ENCODE results near the gene AFF3.

DNA sequence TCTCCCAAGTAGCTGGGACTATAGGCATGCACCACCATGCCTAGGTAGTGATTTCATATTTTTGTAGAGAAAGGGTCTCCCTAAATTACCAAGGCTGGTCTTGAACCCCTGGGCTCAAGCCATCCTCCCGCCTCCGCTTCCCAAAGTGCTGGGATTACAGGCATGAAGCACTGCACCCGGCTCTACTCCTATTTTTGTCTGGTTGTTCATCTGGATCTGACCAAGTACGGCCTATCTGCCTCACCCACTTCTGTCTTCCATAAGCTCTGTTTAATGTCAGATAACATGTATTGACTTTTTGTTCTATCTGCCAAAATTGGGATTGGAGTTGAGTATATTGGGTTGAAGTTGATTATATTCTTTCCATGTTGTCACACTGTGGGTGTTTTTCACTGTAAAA is 198.4 kb downstream of the AFF3 start:
- TF ChIP-seq, protein P1, sequence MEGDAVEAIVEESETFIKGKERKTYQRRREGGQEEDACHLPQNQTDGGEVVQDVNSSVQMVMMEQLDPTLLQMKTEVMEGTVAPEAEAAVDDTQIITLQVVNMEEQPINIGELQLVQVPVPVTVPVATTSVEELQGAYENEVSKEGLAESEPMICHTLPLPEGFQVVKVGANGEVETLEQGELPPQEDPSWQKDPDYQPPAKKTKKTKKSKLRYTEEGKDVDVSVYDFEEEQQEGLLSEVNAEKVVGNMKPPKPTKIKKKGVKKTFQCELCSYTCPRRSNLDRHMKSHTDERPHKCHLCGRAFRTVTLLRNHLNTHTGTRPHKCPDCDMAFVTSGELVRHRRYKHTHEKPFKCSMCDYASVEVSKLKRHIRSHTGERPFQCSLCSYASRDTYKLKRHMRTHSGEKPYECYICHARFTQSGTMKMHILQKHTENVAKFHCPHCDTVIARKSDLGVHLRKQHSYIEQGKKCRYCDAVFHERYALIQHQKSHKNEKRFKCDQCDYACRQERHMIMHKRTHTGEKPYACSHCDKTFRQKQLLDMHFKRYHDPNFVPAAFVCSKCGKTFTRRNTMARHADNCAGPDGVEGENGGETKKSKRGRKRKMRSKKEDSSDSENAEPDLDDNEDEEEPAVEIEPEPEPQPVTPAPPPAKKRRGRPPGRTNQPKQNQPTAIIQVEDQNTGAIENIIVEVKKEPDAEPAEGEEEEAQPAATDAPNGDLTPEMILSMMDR (IDR thresholded peaks at IDR 0.05) = no peak
- TF ChIP-seq POLR2A (IDR thresholded peaks at IDR 0.05) = no peak

Measured in right lobe of liver (tissue), 4 donors.